ENCODE results near the gene SORCS1.

DNA sequence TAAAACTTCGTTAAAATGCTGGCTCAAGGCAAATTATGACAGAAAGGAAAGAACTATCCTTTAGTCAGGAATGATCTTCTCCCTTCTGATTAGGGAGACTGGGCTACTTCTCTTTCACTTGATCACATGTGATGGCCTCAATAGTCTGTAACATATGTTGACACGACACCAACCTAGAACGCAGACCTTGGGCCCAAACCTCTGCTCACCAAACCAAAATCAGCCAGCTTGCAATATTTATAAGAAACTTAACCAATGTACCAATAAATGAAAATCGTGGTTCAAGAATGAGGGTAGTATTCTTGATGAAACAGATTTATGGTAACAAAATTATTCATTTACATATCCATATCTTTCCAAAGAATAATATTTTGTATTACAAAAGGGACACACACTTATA is 361.6 kb downstream of the SORCS1 start:
- TF ChIP-seq, protein P1, sequence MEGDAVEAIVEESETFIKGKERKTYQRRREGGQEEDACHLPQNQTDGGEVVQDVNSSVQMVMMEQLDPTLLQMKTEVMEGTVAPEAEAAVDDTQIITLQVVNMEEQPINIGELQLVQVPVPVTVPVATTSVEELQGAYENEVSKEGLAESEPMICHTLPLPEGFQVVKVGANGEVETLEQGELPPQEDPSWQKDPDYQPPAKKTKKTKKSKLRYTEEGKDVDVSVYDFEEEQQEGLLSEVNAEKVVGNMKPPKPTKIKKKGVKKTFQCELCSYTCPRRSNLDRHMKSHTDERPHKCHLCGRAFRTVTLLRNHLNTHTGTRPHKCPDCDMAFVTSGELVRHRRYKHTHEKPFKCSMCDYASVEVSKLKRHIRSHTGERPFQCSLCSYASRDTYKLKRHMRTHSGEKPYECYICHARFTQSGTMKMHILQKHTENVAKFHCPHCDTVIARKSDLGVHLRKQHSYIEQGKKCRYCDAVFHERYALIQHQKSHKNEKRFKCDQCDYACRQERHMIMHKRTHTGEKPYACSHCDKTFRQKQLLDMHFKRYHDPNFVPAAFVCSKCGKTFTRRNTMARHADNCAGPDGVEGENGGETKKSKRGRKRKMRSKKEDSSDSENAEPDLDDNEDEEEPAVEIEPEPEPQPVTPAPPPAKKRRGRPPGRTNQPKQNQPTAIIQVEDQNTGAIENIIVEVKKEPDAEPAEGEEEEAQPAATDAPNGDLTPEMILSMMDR (optimal IDR thresholded peaks at IDR 0.05 in 1 of 3, IDR thresholded peaks at IDR 0.05 in 1 of 3, conservative IDR thresholded peaks at IDR 0.05 in 1 of 3; ENCODE audit: extremely low read depth in 1 of 3, insufficient read depth in 2 of 3, low read length in 3 of 3), result no peak
- no peak for TF ChIP-seq EZH2 (IDR thresholded peaks at IDR 0.05; ENCODE audit: low read length)

Data from keratinocyte (primary cell).